DND-41 (cell line): Measurements from ENCODE around the gene SNUPN.

Experiments used
- CTCF ChIP-seq: IDR thresholded peaks from 2 replicates; pipeline ENCODE4 v1.5.1; 2012; ENCODE audit warnings: borderline replicate concordance, low read length, moderate library complexity, mild to moderate bottlenecking; ENCODE audit not compliant: poor library complexity, severe bottlenecking; ENCODE audit errors: extremely low read depth
- EZH2 ChIP-seq: IDR thresholded peaks from 3 replicates; pipeline ENCODE4 v1.6.1; 2012; ENCODE audit warnings: borderline replicate concordance, low read depth, mild to moderate bottlenecking, moderate library complexity, low read length, inconsistent platforms; ENCODE audit not compliant: severe bottlenecking

- TF ChIP-seq CTCF (no peak), EZH2 (no peak)
Observed at GRCh38 chr15:75649045-75649761, 23.7 kb upstream of the SNUPN start.
